ENCODE measurements around the gene LAMA2.

GRCh38 chr6:129335792-129336191, 452.9 kb downstream of the LAMA2 start:
- TF ChIP-seq POLR2AphosphoS5 (IDR thresholded peaks at IDR 0.05; ENCODE audit: insufficient read depth, low read depth, low read length) (no peak), MYC (IDR thresholded peaks at IDR 0.05; ENCODE audit: low read depth, low read length) (no peak), CTCF (IDR thresholded peaks at IDR 0.05; ENCODE audit: extremely low read depth in 1 of 2, insufficient read depth in 1 of 2, low read depth in 1 of 2, low read length in 2 of 2) (no peak), POLR2A (IDR thresholded peaks at IDR 0.05; ENCODE audit: low read depth, low read length) (no peak), MAX (IDR thresholded peaks at IDR 0.05; ENCODE audit: insufficient read depth, insufficient read length) (no peak)

All from endothelial cell of umbilical vein (primary cell).